DND-41 (cell line): ENCODE data around the gene POLA1.

Experiments used
- CTCF ChIP-seq: IDR thresholded peaks from 2 replicates; pipeline ENCODE4 v1.5.1; 2012; ENCODE audit warnings: borderline replicate concordance, low read length, moderate library complexity, mild to moderate bottlenecking; ENCODE audit not compliant: poor library complexity, severe bottlenecking; ENCODE audit errors: extremely low read depth
- EZH2 ChIP-seq: IDR thresholded peaks from 3 replicates; pipeline ENCODE4 v1.6.1; 2012; ENCODE audit warnings: borderline replicate concordance, low read depth, mild to moderate bottlenecking, moderate library complexity, low read length, inconsistent platforms; ENCODE audit not compliant: severe bottlenecking

DNA sequence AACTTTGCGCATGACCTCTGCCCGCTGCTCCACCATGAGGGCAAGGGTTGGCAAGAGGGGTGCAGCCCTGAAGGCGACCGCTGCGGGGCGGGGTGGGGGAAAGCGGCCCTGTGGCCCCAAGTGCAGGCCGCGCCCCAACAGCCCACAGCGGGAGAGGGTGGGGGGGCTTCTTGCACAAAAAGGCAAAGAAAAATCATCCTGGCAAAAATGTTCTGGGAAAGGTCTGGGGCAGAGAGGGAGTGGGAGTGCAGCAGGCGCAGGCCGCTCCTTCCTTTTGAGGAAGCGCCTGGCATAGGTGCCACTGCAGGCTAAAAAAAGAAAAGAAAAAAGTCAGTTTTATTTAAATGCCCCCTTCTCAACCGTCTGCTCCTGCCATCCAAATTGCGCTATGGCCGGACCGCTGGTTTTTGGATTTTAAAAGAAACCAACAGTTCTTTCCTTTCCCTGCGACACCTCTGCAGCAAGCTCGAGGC lies 320.7 kb downstream of the POLA1 start:
- TF ChIP-seq EZH2: no peak
- no peak for TF ChIP-seq CTCF
